Activated CD8-positive, alpha-beta memory T cell treated with anti-CD3 and anti-CD28 coated beads, Interleukin-2, amount 50 U/mL, for 24 hours (primary cell): ENCODE measurements around the gene GALK1.
"Not testable (repeated sequence)": the region's sequence is repeated elsewhere in the genome, so short reads cannot be mapped to it uniquely, and the experiment has no call there.

Source experiments
- DNase-seq: peaks from one replicate; pipeline ENCODE4 v3.0.0-alpha.2; 2020; ENCODE audit errors: extremely low read depth

The GALK1 gene

GRCh38 chr17:75765981-75766380, 989 bp upstream of the GALK1 start:
- DNase-seq = no peak

DNA sequence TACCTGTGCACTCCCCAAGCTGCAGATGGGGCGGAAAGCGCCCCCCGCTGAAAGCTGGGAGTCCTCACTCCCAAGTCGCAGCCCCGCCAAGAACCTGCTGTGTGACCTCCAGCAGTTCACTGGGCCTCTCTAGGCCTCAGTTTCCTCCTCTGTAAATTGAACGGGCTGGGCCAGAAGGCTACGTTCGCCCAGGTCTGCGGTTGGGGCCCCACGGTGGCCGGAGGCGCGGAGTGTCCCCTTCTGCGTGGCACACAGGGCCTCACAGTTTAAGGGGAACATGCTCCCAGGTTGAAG, 628 bp downstream of the GALK1 start:
- DNase-seq = no peak

- no peak for DNase-seq
Measured at GRCh38 chr17:75763613-75764416, 1.2 kb downstream of the GALK1 start.

DNA sequence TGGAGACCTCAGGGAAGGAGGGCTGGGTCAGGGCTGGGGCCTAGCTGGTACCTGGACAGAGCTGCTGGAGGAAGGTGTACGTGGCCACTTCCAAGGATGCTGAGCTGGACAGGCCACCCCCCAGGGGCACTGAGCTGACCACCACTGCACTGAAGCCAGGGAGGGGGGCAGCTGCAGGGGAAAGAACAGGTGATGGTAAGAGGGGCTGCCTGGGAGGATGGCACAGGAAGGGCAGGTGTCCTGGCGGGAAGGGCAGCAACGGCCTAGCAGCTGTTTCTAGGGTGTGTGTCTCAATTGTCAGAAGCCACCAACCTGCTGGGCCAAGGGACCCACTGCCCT, 1.8 kb downstream of the GALK1 start:
- DNase-seq = no peak

DNA sequence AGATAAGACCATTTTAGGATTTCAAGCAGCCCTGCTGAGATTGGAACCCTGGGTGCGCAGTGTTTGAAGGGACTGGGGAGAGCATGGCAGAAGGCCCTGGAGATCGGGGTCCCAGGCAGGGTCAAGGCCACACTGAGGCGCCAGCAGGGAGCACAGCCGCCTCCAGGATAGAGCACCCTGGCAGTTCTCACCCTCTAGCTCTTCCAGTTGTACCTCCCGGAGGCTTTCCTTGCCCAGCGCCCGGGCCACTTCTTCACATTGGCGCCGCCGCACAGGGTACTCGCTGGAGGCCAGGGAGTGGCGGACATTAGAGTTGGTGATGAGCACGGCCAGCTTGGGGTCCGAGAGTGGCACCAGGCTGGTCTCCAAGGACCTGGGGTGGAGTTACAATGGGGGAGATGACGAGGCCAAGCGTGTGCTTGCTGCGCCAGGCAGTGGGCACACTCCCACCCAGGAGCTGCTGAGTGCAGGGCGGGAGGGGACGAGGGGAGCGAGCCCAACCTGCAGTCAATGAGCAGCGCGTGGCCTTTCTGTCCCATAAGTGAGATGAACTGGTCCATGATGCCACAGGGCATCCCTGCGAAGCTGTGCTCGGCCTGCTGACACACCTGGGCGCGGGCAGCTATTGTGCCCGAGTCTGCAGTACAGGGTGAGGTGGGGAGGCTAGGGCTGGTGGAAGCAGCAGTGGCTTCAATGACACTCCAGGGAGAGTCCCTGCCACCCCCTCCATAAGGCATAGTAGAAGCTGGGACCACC, 2.3 kb downstream of the GALK1 start:
- no peak for DNase-seq

DNA sequence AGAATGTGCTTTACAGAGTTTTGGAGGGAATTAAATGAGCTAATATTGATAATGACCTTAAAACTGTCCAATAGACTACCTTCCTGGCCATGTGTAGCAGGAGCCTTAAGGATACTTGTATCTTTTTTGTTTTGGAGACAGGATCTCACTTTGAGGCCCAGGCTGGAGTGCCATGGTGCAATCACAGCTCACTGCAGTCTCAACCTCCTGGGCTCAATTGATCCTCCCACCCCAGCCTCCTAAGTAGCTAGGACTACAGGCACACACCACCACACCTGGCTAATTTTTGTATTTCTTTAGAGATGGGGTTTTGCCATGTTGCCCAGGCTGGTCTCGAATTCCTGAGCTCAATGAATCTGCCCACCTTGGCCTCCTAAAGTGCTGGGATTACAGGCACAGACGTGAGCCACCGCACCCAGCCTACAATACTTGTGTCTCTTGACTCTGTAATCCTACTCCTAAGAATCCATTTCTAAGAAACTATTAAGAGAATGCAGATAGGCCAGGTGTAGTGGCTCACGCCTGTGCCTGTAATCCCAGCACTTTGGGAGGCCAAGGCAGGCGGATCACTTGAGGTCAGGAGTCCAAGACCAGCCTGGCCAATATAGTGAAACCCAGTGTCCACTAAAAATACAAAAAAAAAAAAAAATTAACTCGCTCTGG, 4.9 kb downstream of the GALK1 start:
- DNase-seq = not testable (repeated sequence)

GRCh38 chr17:75759457-75759856, 5.5 kb downstream of the GALK1 start:
- DNase-seq = no peak

DNA sequence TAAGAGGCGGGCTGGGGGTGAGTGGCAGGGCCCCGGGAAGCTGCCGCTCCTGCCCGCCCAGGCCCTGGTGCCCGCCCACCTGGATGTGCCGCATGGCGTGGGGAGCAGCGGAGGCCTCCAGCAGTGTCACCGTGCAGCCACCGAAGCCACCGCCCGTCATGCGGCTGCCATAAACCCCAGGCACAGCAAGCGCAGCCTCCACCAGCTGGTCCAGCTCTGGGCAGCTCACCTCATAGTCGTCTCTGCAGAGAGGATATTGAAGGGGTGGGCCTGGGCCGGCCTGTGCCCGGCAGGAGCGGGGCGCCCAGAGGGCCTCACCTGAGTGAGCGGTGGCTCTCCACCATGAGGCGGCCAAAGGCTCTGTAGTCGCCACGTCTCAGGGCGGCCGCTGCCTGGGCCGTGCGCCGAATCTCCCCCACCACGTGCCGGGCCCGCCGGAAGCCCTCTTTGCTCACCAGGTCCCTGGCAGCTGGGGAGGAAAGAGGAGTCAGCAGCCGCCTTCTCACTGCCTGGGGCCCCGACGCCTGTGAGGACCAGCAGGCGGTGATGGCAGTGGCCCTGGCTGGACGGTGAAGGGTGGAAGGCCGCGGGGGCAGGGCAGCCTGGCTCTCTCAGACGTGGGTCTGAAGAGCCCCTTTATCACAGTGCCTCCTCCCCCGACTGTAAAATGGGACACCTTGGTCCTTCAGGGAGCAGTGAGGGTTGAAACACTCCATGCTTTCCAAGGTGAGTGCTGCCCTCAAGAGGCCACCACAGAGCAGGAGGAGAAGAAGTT, 6.7 kb downstream of the GALK1 start:
- no peak for DNase-seq

GRCh38 chr17:75757086-75757681, 7.8 kb downstream of the GALK1 start:
- DNase-seq = no peak

DNA sequence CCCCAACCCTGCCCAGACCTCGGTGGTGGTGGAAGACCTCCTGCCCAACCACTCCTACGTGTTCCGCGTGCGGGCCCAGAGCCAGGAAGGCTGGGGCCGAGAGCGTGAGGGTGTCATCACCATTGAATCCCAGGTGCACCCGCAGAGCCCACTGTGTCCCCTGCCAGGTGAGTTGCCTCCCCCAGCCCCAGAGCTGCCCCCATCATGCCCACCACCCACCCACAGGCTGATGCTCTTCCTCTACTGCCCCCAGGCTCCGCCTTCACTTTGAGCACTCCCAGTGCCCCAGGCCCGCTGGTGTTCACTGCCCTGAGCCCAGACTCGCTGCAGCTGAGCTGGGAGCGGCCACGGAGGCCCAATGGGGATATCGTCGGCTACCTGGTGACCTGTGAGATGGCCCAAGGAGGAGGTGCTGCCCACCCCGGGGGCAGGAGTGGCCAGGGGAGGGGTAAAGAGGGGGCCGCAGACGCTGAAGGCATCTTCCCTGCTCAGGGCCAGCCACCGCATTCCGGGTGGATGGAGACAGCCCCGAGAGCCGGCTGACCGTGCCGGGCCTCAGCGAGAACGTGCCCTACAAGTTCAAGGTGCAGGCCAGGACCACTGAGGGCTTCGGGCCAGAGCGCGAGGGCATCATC, 8.4 kb downstream of the GALK1 start:
- DNase-seq = no peak

DNA sequence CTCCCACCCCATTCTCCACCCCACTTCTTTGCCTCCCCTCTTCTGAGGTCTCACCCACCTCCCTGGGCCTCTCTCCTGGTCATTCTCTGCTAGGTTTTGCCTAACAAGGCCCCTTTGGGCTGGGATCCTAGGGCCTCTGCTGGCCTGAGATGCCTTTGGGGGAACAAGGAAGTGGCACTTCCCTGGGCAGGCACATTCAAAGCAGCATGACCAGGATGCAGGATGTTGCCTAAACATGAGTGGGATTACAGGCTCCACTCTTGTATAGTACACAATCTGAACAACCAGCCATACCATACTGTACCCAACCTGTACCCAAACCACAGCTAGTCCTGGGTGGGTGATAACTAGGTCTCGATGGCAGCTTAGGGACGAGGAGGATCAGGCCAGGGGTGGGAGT, 9.0 kb downstream of the GALK1 start:
- DNase-seq = no peak

- no peak for DNase-seq
Measured at GRCh38 chr17:75755205-75755901, 9.6 kb downstream of the GALK1 start.

DNA sequence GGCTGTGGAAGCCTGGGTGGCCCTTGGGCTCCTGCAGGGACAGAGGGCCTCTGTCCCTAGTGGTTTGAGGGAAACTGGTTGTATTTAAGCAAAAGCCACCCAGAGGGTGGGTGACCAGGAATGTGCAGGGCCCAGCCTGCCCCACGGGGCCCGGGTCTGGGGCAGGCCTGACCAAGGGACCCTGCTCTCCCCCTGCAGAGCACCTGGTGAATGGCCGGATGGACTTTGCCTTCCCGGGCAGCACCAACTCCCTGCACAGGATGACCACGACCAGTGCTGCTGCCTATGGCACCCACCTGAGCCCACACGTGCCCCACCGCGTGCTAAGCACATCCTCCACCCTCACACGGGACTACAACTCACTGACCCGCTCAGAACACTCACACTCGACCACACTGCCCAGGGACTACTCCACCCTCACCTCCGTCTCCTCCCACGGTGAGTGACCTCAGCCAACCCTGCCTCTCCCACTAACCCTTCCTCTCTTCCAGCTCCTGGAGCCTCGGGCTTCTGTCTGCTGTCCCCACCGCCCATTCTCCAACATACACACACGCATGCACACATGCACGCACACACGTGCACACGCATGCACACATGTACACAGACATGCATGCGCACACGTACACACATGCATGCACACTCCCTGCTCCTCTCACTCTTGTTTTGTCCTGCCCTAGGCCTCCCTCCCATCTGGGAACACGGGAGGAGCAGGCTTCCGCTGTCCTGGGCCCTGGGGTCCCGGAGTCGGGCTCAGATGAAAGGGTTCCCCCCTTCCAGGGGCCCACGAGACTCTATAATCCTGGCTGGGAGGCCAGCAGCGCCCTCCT, 10.4 kb downstream of the GALK1 start:
- DNase-seq = no peak

DNA sequence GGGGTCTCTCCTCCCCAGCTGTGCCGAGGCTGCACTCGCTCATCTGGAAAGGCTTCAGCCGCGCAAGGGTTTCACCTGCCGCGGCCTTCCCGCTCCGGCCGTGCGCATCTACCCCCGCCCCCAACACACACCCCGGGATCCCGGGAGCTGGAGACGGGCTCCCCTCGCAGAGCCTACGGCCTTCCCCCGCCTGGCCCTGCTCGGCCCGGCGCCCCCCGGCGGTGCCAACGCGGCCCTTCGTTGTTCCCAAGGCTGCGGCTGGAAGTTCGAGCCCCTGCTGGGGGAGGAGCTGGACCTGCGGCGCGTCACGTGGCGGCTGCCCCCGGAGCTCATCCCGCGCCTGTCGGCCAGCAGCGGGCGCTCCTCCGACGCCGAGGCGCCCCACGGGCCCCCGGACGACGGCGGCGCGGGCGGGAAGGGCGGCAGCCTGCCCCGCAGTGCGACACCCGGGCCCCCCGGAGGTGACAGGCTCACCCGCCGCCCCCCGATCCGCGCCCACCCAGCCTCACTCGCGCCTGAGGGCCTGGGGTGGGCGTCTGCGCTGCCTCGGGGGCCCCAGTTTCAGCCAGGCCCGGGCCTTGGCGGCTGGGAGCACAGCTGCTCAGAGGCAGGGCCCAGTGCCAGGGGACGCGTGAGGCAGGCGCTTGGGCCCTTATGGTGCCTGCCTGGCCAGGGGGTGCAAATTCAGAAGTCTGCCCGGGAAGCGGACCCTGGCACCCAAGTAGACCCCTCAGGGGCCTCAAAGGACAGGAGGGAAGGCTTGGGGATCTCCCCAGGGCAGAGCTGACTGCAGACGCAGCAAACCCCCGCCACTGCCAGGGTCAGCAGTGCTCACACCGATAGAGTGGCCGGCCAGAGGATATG, 11.2 kb downstream of the GALK1 start:
- DNase-seq = no peak

GRCh38 chr17:75752802-75753513, 12.0 kb downstream of the GALK1 start:
- no peak for DNase-seq

- no peak for DNase-seq
Measured at GRCh38 chr17:75752405-75752709, 12.6 kb downstream of the GALK1 start.

- DNase-seq = no peak
Measured at GRCh38 chr17:75751676-75752404, 13.2 kb downstream of the GALK1 start.
